HAP-1 (cell line): ENCODE data around the gene HIP1.
"Not testable (repeated sequence)": the region's sequence is repeated elsewhere in the genome, so short reads cannot be mapped to it uniquely, and the experiment has no call there.

Experiments used
- DNase-seq, 2 experiments: peaks; one replicate each; pipeline ENCODE4 v3.0.0-alpha.2; 2016 to 2020; ENCODE audit warnings: low spot score in 2 of 2
- H3K27me3 ChIP-seq: fragments of 250-450 bp; sonication (Bioruptor Pico); 2 replicates; pipeline ENCODE4 v1.5.1; 2020; ENCODE audit warnings: low read depth, mild to moderate bottlenecking, moderate library complexity
- H3K36me3 ChIP-seq: fragments of 250-450 bp; sonication (Bioruptor Pico); replicated peaks from 2 replicates; pipeline ENCODE4 v1.5.1; 2020; ENCODE audit warnings: mild to moderate bottlenecking
- H3K4me1 ChIP-seq: fragments of 250-450 bp; sonication (Bioruptor Pico); 2 replicates; pipeline ENCODE4 v1.5.1; 2020; ENCODE audit warnings: mild to moderate bottlenecking
- H3K4me3 ChIP-seq: fragments of 250-450 bp; sonication (Bioruptor Pico); 2 replicates; pipeline ENCODE4 v1.5.1; 2020; ENCODE audit warnings: mild to moderate bottlenecking, moderate library complexity
- H3K9me3 ChIP-seq: fragments of 250-450 bp; sonication (Bioruptor Pico); 2 replicates; pipeline ENCODE4 v1.5.1; 2020; ENCODE audit warnings: mild to moderate bottlenecking, moderate library complexity
- in situ Hi-C: fragments of 300-500 bp; cut with MboI; formaldehyde crosslinking; loops from 3 replicates; pipeline ENCODE4 v1.14.3; 2020; ENCODE audit warnings: low sequenced_read_pairs, inconsistent platforms, mixed read lengths

HIP1 gene

DNA sequence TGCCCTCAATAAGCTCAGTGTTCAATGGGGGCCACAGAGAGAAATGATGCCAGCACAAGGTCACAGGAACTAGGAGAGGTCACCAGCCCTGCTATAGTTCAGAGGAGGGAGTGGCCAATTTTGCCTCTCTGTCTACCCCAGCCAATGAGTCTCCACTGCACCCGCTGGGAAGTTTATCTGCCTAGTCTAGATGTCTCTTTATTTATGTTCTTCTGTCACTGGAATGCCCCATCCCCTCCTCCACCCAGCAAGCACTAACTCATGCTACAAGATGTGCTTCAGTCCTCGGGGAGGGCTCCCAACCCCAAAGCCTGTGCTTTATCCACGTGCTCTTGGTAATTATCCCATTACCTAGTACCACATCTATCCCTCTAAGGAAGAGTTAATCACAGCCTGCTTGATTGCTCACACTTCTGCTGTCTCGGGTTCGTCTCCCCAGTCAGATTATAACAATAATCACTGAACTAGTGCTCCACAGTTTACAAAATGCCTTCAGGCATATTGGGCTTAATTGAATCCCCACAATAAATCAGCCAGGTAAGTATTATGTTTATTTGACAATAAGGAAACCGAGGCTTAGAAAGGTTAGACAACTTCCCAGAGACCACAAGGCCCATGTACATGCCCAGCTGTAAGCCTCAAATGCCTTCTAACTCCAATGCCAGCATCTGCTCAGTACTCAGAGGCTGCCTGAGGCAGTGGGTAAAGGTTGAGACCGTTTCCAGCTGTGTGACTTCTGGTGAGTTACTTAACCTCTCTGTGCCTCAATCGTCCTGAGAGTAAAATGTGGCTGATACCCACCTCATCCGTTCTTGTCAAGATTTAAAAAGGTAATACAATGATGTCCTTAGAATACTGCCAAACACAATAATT is 3.9 kb downstream of the HIP1 start:
- peak in 1 of 2 experiments; percentile 29 for DNase-seq
- no peaks in the 10 kb centered on the region for H3K27me3 ChIP-seq
- no peaks in the 10 kb centered on the region for H3K36me3 ChIP-seq
- no peaks in the 10 kb centered on the region for H3K9me3 ChIP-seq
- peaks cover 13% of the 10 kb centered on the region for H3K4me1 ChIP-seq
- H3K4me3 ChIP-seq: no peak overlapping the region
- in situ Hi-C loops: no loop called here

DNA sequence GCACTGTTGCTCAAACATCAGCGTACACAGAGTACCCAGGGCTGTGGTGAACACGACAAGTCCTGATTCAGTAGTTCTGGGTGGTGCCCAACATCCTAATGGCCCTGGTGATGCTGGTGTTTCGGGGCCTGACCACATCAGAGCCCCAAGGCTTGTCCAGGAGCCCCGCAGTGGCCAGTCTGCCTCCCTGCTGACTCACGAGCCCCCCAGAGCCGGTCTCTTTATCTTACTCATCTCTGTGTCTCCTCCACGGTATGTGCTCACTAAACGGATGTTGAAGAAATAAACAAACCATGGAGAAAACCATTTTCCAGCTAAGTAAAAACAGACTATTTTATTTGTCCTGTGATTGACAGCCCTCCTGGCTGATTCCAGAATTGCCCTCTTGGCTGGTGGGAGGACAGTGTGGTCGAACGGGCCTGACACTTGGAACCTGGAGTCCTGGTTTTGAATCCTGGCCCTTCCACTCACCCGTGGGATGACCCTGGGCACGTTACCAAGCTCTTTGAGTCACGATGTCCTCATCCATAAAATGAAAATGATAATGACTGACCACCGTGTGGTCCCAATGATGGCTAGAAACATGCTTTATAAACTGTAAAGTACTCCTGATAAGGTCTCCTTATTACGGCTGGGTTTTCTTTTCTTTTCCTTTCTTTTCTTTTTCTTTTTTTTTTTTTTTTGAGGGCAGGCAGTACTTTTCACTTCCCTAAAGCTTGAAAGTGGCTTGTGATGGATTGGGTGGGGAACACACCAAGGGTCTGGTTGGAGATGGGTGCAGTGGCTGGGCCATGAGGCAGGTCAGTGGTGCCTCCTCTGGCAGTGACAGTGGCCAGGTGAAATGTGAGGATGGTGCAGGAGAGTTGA is 5.7 kb downstream of the HIP1 start:
- Histone ChIP-seq H3K36me3 (no peaks in the 10 kb centered on the region), H3K9me3 (no peaks in the 10 kb centered on the region), H3K4me3 (no peak overlapping the region), H3K4me1 (peaks cover 13% of the 10 kb centered on the region), H3K27me3 (no peaks in the 10 kb centered on the region)
- in situ Hi-C loops: no loop called here
- DNase-seq: no peak

- H3K36me3 ChIP-seq: no peaks in the 10 kb centered on the region
- in situ Hi-C loops: no loop called here
- no peak overlapping the region for H3K4me3 ChIP-seq
- no peaks in the 10 kb centered on the region for H3K9me3 ChIP-seq
- no peak for DNase-seq
- peaks cover 7% of the 10 kb centered on the region for H3K4me1 ChIP-seq
- no peaks in the 10 kb centered on the region for H3K27me3 ChIP-seq
Measured at GRCh38 chr7:75732016-75732521, 6.7 kb downstream of the HIP1 start.

GRCh38 chr7:75729851-75730274 is 8.9 kb downstream of the HIP1 start:
- DNase-seq: no peak
- H3K9me3 ChIP-seq: no peaks in the 10 kb centered on the region
- H3K4me1 ChIP-seq: peaks cover 2% of the 10 kb centered on the region; the same call in 1 of the 2 replicates
- no peak overlapping the region for H3K4me3 ChIP-seq
- H3K36me3 ChIP-seq: no peaks in the 10 kb centered on the region
- in situ Hi-C loops: no loop called here
- no peaks in the 10 kb centered on the region for H3K27me3 ChIP-seq

- H3K4me3 ChIP-seq: no peak overlapping the region
- in situ Hi-C loops: no loop called here
- no peaks in the 10 kb centered on the region for H3K36me3 ChIP-seq
- H3K4me1 ChIP-seq: no peaks in the 10 kb centered on the region
- no peaks in the 10 kb centered on the region for H3K9me3 ChIP-seq
- no peaks in the 10 kb centered on the region for H3K27me3 ChIP-seq
- no peak for DNase-seq
Measured at GRCh38 chr7:75727881-75728593, 10.7 kb downstream of the HIP1 start.

- H3K9me3 ChIP-seq, H3K4me1 ChIP-seq, H3K27me3 ChIP-seq, DNase-seq, in situ Hi-C loops, H3K36me3 ChIP-seq, H3K4me3 ChIP-seq: not testable (repeated sequence)
Measured at GRCh38 chr7:75727351-75727750, 11.4 kb downstream of the HIP1 start.

DNA sequence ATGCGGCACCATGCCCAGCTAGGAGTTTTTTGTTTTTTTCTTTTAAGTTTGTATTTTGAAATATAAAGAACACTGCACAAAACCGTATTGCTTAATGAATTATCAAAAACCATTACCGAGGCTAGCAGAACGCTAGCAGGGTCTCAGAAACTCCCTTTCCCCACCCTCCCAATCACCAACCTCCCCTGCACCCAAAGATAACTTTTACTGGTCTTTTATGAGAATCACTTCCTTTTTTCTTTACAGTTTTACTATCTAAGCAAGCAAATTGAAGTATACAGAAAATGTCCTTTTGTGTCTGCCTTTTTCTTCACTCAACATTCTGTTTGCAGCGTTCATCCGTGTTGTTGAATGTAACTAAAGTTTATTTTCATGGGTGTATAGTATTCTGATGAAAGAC is 13.4 kb downstream of the HIP1 start:
- Histone ChIP-seq H3K36me3 (no peaks in the 10 kb centered on the region), H3K4me1 (no peaks in the 10 kb centered on the region), H3K27me3 (no peaks in the 10 kb centered on the region), H3K9me3 (no peaks in the 10 kb centered on the region), H3K4me3 (no peak overlapping the region)
- in situ Hi-C loops: no loop called here
- DNase-seq: no peak

DNA sequence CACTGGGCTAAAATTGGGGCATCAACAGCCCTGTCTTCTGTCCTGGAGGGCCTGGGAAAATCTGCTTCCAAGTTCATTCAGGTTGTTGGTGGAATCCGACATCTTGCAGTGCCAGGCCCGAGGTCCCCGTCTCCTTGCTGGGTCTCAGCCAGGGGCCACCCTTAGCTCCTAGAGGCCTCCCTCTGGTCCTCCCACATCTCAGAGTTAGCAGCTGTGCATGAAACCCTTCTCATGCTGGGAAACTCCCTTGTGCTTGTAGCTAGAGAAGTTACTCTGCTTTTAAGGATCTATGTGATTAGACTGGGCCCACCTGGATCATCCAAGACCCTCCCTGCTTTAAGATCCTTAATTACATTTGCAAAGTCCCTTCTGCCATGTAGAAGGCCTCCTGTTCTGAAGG is 15.3 kb downstream of the HIP1 start:
- DNase-seq: no peak
- Histone ChIP-seq H3K9me3 (no peaks in the 10 kb centered on the region), H3K27me3 (no peaks in the 10 kb centered on the region), H3K4me3 (no peak overlapping the region), H3K36me3 (no peaks in the 10 kb centered on the region), H3K4me1 (no peaks in the 10 kb centered on the region)
- in situ Hi-C loops: no loop called here

DNA sequence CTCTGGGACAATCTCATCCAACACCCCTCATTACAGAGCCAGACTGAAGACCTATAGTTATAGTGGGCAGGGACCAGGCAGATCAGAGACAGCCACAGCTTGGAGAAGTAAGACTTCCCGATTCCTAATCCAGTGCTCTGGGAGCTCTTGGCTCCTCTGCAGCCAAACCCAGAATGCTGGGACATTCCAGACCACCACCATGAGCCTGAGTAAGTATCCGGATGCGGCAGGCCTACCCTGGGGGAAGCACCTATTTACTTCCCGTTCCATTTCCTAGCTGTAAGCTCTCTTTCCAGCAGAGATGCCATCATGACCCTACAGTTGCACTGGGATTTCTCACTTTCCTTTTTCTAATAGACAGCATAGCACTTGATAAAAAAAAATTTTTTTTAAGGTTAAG is 16.4 kb downstream of the HIP1 start:
- H3K4me1 ChIP-seq: no peaks in the 10 kb centered on the region
- H3K36me3 ChIP-seq: no peaks in the 10 kb centered on the region
- no peak overlapping the region for H3K4me3 ChIP-seq
- in situ Hi-C loops: no loop called here
- H3K27me3 ChIP-seq: no peaks in the 10 kb centered on the region
- no peaks in the 10 kb centered on the region for H3K9me3 ChIP-seq
- no peak for DNase-seq

DNA sequence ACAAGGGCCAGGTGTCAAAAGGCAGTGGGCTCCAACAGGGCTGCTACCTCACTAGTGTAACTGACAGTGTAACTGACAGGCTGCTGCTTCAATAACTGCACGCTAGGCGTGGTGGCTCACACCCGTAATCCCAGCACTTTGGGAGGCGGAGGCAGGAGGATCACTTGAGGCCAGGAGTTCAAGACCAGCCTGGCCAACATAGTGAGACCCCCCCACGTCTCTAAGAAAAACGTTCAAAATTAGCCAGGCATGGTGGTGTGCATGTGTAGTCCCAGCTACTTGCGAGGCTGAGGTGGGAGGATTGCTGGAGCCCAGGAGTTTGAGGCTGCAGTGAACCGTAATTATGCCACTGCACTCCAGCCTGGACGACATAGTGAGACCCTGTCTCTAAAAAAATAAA is 16.8 kb downstream of the HIP1 start:
- H3K36me3 ChIP-seq, H3K4me1 ChIP-seq, in situ Hi-C loops, H3K4me3 ChIP-seq, H3K9me3 ChIP-seq, DNase-seq, H3K27me3 ChIP-seq: not testable (repeated sequence)

DNA sequence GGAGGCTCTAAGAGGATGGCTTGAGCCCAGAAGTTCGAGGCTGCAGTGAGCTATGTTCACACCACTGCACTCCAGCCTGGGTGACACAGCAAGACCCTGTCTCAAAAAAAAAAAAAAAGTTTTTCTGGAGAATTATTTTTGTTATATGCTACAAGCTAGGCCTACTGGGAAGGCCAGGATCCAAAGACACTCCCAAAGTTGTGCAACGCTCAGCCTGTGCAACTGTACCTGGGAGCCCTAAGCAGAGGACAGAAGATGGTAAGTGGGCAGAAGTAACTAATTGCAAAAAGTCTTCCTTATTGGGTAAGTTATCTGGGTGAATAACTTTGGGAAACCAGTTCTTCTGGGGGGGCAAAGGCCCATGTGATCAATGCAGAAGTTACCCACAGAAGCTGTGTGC is 17.3 kb downstream of the HIP1 start:
- in situ Hi-C loops: no loop called here

GRCh38 chr7:75719626-75720025 is 19.1 kb downstream of the HIP1 start:
- no peak overlapping the region for H3K4me3 ChIP-seq
- in situ Hi-C loops: no loop called here
- no peaks in the 10 kb centered on the region for H3K27me3 ChIP-seq
- H3K4me1 ChIP-seq: no peaks in the 10 kb centered on the region
- H3K9me3 ChIP-seq: no peaks in the 10 kb centered on the region
- no peaks in the 10 kb centered on the region for H3K36me3 ChIP-seq
- no peak for DNase-seq

More for the DNA sequence above, 17.3 kb downstream of the HIP1 start:
- no peak overlapping the region for H3K4me3 ChIP-seq
- H3K27me3 ChIP-seq: no peaks in the 10 kb centered on the region
- no peaks in the 10 kb centered on the region for H3K36me3 ChIP-seq
- DNase-seq: no peak
- no peaks in the 10 kb centered on the region for H3K4me1 ChIP-seq
- no peaks in the 10 kb centered on the region for H3K9me3 ChIP-seq

DNA sequence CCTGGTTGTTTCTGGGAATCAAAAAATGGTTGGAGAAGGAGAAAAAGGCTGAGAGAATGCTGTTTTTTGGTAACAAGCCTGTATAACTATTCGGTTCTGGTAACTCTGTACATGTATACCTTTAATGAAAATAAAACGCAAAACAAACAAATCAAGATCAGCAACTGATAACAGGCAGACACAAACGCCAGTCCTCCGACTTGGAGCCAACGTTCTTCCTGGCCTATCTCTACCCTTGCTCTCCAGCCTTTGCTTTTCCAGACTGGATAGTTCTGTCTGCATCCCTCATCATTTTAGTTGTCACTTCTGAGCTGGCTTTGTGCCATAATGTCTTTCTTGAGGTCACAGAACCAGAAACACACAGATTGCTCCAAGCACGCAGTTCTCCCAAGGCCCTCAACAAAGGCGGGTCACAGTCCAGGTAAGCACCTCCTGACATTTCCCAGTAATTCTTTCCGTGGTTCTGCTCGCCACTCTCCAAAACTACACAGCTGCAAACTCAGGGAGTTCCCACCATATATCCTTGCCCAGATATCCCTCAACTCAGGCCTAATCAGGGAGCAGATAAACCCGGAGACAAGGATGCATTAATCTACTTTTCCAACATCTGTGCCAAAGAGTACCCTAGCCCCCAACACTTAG is 20.2 kb downstream of the HIP1 start:
- no peaks in the 10 kb centered on the region for H3K36me3 ChIP-seq
- H3K27me3 ChIP-seq: no peaks in the 10 kb centered on the region
- H3K4me3 ChIP-seq: no peak overlapping the region
- no peak for DNase-seq
- no peaks in the 10 kb centered on the region for H3K9me3 ChIP-seq
- in situ Hi-C loops: no loop called here
- H3K4me1 ChIP-seq: no peaks in the 10 kb centered on the region
